ENCODE results near the gene RIT2.

RIT2 gene

GRCh38 chr18:42730272-42730671, 385.2 kb downstream of the RIT2 start:
- H3K4me3 ChIP-seq (ENCODE audit: low read length): no peak overlapping the region

DNA sequence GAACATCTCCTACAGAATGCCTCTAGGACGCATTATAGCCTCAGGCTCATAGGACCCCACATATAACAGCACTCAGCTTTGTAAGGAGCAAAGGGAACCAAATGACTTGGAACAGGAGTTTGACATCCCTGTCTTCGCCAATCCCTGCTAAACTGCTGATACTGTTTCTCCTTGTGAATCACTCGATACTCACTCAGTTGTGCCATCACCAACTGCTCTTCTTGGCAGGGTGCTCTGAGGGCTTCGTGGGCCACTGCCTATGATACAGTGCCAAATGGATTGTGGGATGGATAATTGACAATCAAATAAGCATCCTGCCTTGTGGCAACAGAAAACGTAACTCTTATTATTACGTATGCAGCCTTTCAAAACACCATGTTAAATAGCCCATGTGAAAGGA, 396.3 kb downstream of the RIT2 start:
- no peaks in the 10 kb centered on the region for H3K27me3 ChIP-seq (ENCODE audit: control insufficient read depth, insufficient read depth, low read length)
- no peaks in the 10 kb centered on the region for H3K4me1 ChIP-seq (ENCODE audit: control insufficient read depth, insufficient read depth, low read length)
- no peak overlapping the region for H3K27ac ChIP-seq (ENCODE audit: low read depth, low read length)
- H3K9ac ChIP-seq (ENCODE audit: low read length): no peak overlapping the region
- H3K4me3 ChIP-seq (ENCODE audit: low read length): no peak overlapping the region
- no peaks in the 10 kb centered on the region for H3K36me3 ChIP-seq (ENCODE audit: control insufficient read depth, insufficient read depth, low read length)

More at GRCh38 chr18:42730272-42730671, 385.2 kb downstream of the RIT2 start:
- Histone ChIP-seq H3K36me3 (ENCODE audit: control insufficient read depth, insufficient read depth, low read length) (no peaks in the 10 kb centered on the region), H3K4me1 (ENCODE audit: control insufficient read depth, insufficient read depth, low read length) (no peaks in the 10 kb centered on the region), H3K27me3 (ENCODE audit: control insufficient read depth, insufficient read depth, low read length) (no peaks in the 10 kb centered on the region), H3K27ac (ENCODE audit: low read depth, low read length) (no peak overlapping the region), H3K9ac (ENCODE audit: low read length) (no peak overlapping the region)

GRCh38 chr18:42712065-42712464, 403.4 kb downstream of the RIT2 start:
- Histone ChIP-seq H3K27me3 (ENCODE audit: control insufficient read depth, insufficient read depth, low read length) (no peaks in the 10 kb centered on the region), H3K36me3 (ENCODE audit: control insufficient read depth, insufficient read depth, low read length) (no peaks in the 10 kb centered on the region), H3K9ac (ENCODE audit: low read length) (no peak overlapping the region), H3K4me1 (ENCODE audit: control insufficient read depth, insufficient read depth, low read length) (no peaks in the 10 kb centered on the region), H3K27ac (ENCODE audit: low read depth, low read length) (no peak overlapping the region), H3K4me3 (ENCODE audit: low read length) (no peak overlapping the region)

GRCh38 chr18:42707080-42707479, 408.4 kb downstream of the RIT2 start:
- no peak overlapping the region for H3K9ac ChIP-seq (ENCODE audit: low read length)

GRCh38 chr18:42706618-42707017, 408.9 kb downstream of the RIT2 start:
- Histone ChIP-seq H3K27ac (ENCODE audit: low read depth, low read length) (no peak overlapping the region), H3K4me3 (ENCODE audit: low read length) (no peak overlapping the region)

More at GRCh38 chr18:42707080-42707479, 408.4 kb downstream of the RIT2 start:
- H3K27me3 ChIP-seq (ENCODE audit: control insufficient read depth, insufficient read depth, low read length): no peaks in the 10 kb centered on the region
- H3K27ac ChIP-seq (ENCODE audit: low read depth, low read length): no peak overlapping the region
- no peak overlapping the region for H3K4me3 ChIP-seq (ENCODE audit: low read length)
- no peaks in the 10 kb centered on the region for H3K4me1 ChIP-seq (ENCODE audit: control insufficient read depth, insufficient read depth, low read length)
- no peaks in the 10 kb centered on the region for H3K36me3 ChIP-seq (ENCODE audit: control insufficient read depth, insufficient read depth, low read length)

DNA sequence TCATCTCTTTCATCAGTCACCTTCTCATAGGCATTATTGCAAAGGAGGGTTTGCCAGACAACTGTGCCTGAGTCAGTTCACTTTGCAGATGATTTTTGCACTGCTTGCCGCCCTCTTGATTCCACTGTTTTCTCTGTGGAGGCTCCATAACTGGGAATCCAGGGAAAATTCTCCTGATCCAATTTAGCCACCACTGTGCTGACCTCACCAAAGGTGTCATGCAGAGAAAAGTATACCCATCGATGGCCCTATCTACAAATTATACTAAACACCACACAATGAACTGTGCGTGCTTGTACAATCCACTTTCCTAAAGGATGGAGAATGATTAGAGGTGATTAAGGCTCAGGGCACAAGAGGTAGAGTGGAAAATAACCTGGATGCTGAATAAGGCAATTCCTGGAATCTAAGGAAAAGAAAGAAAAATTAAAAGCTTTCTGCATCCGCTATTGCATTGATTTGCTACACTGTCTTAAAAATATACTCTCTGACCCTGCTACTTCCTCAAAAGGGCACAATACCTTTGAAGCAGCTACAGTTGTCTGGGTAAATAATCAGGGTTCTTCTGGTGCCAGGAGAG, 409.4 kb downstream of the RIT2 start:
- no peaks in the 10 kb centered on the region for H3K36me3 ChIP-seq (ENCODE audit: control insufficient read depth, insufficient read depth, low read length)
- H3K4me3 ChIP-seq (ENCODE audit: low read length): no peak overlapping the region
- H3K27ac ChIP-seq (ENCODE audit: low read depth, low read length): no peak overlapping the region
- H3K4me1 ChIP-seq (ENCODE audit: control insufficient read depth, insufficient read depth, low read length): no peaks in the 10 kb centered on the region
- no peak overlapping the region for H3K9ac ChIP-seq (ENCODE audit: low read length)
- no peaks in the 10 kb centered on the region for H3K27me3 ChIP-seq (ENCODE audit: control insufficient read depth, insufficient read depth, low read length)

More at GRCh38 chr18:42706618-42707017, 408.9 kb downstream of the RIT2 start:
- no peaks in the 10 kb centered on the region for H3K36me3 ChIP-seq (ENCODE audit: control insufficient read depth, insufficient read depth, low read length)
- H3K27me3 ChIP-seq (ENCODE audit: control insufficient read depth, insufficient read depth, low read length): no peaks in the 10 kb centered on the region
- no peaks in the 10 kb centered on the region for H3K4me1 ChIP-seq (ENCODE audit: control insufficient read depth, insufficient read depth, low read length)
- no peak overlapping the region for H3K9ac ChIP-seq (ENCODE audit: low read length)

Data from rectal smooth muscle tissue (tissue), 1 donor.